HEK293 (cell line): ENCODE results near the gene DHRS7B.

Experiments
- CTCF ChIA-PET: fragments of 350-600 bp; formaldehyde crosslinking; extraction: SDS; loops from one replicate; lab custom pipeline; 2021; ENCODE audit warnings: antibody characterized with exemption; lab: Yijun Ruan, JAX
- POLR2A ChIA-PET: fragments of 300-600 bp; formaldehyde crosslinking; extraction: SDS; loops from one replicate; lab custom pipeline; 2020; ENCODE audit warnings: antibody characterized with exemption, inconsistent platforms; lab: Yijun Ruan, JAX
- H3K27ac ChIP-seq: fragments of 200-500 bp; sonication (Bioruptor generic); 2 replicates; pipeline ENCODE4 v1.5.1; 2014; ENCODE audit warnings: low read depth, low read length, control low read depth, inconsistent platforms; ENCODE audit errors: extremely low read depth
- H3K36me3 ChIP-seq, 2 experiments: fragments of 200-500 bp in 1 of 2; sonication (Bioruptor generic) in 1 of 2; 1 replicate in 1 of 2; 2 replicates in 1 of 2; pipeline ENCODE4 v1.5.1; 2014 to 2017; ENCODE audit warnings: inconsistent platforms in 2 of 2, low read length in 2 of 2; ENCODE audit not compliant: control insufficient read depth in 2 of 2, insufficient read depth in 1 of 2
- H3K4me1 ChIP-seq: fragments of 200-500 bp; sonication (Bioruptor generic); 2 replicates; pipeline ENCODE4 v1.5.1; 2014; ENCODE audit warnings: mild to moderate bottlenecking, low read length, inconsistent platforms; ENCODE audit not compliant: control insufficient read depth, insufficient read depth
- H3K4me3 ChIP-seq: 2 replicates; pipeline ENCODE4 v1.5.1; 2011; ENCODE audit warnings: low read depth, mild to moderate bottlenecking, control low read depth, low read length, moderate library complexity
- H3K9me3 ChIP-seq: fragments of 200-500 bp; sonication (Bioruptor generic); 2 replicates; pipeline ENCODE4 v1.5.1; 2014; ENCODE audit warnings: low read depth, low read length, inconsistent platforms; ENCODE audit not compliant: control insufficient read depth, insufficient read depth
- EGR2 ChIP-seq: fragments of 450-650 bp; formaldehyde crosslinking; IDR thresholded peaks from 2 replicates; pipeline ENCODE4 v1.5.1; 2016; ENCODE audit warnings: low read depth, missing biosample characterization, missing genetic modification characterization
- GFI1B ChIP-seq: fragments of 450-650 bp; formaldehyde crosslinking; IDR thresholded peaks from 2 replicates; pipeline ENCODE4 v1.5.1; 2016; ENCODE audit warnings: missing biosample characterization, missing genetic modification characterization
- GLI2 ChIP-seq: fragments of 450-650 bp; formaldehyde crosslinking; IDR thresholded peaks from 2 replicates; pipeline ENCODE4; 2017; ENCODE audit warnings: missing biosample characterization, missing genetic modification characterization, low read depth, borderline replicate concordance
- GLIS1 ChIP-seq: fragments of 450-650 bp; formaldehyde crosslinking; IDR thresholded peaks from 2 replicates; pipeline ENCODE4 v1.5.1; 2016; ENCODE audit warnings: missing biosample characterization, missing genetic modification characterization
- SP7 ChIP-seq: fragments of 450-650 bp; formaldehyde crosslinking; IDR thresholded peaks from 2 replicates; pipeline ENCODE4 v1.5.1; 2016; ENCODE audit warnings: missing biosample characterization, missing genetic modification characterization
- ZBTB17 ChIP-seq: fragments of 450-650 bp; formaldehyde crosslinking; IDR thresholded peaks from 2 replicates; pipeline ENCODE4 v1.5.1; 2016; ENCODE audit warnings: missing biosample characterization, missing genetic modification characterization
- ZNF155 ChIP-seq: fragments of 450-650 bp; formaldehyde crosslinking; IDR thresholded peaks from 2 replicates; pipeline ENCODE4 v1.5.1; 2016; ENCODE audit warnings: missing biosample characterization, missing genetic modification characterization
- ZNF248 ChIP-seq: fragments of 450-650 bp; formaldehyde crosslinking; IDR thresholded peaks from 2 replicates; pipeline ENCODE4 v1.5.1; 2017; ENCODE audit warnings: missing biosample characterization, missing genetic modification characterization
- ZNF585B ChIP-seq: fragments of 450-650 bp; formaldehyde crosslinking; IDR thresholded peaks from 2 replicates; pipeline ENCODE4 v1.5.1; 2016; ENCODE audit warnings: missing biosample characterization, missing genetic modification characterization
- ZXDB ChIP-seq: fragments of 450-650 bp; formaldehyde crosslinking; IDR thresholded peaks from 2 replicates; pipeline ENCODE4 v1.5.1; 2016; ENCODE audit warnings: missing biosample characterization, missing genetic modification characterization
- TF ChIP-seq, protein P1 (sequence below): fragments of 450-650 bp; formaldehyde crosslinking; optimal IDR thresholded peaks from 2 replicates; pipeline ENCODE3; 2016; ENCODE audit warnings: missing biosample characterization, mild to moderate bottlenecking, missing genetic modification characterization
- TF ChIP-seq, protein P2 (sequence below): fragments of 450-650 bp; formaldehyde crosslinking; IDR thresholded peaks from 2 replicates; pipeline ENCODE4 v1.5.1; 2016; ENCODE audit warnings: missing biosample characterization, missing genetic modification characterization
- TF ChIP-seq, protein P3 (sequence below): fragments of 450-650 bp; formaldehyde crosslinking; IDR thresholded peaks from 2 replicates; pipeline ENCODE4 v1.5.0; 2017; ENCODE audit warnings: missing biosample characterization, missing genetic modification characterization, borderline replicate concordance
- TF ChIP-seq, protein P4 (sequence below): fragments of 450-650 bp; formaldehyde crosslinking; IDR thresholded peaks from 2 replicates; pipeline ENCODE4 v1.5.1; 2016; ENCODE audit warnings: missing biosample characterization, missing genetic modification characterization
- TF ChIP-seq, protein P5 (sequence below): fragments of 450-650 bp; formaldehyde crosslinking; IDR thresholded peaks from 2 replicates; pipeline ENCODE4 v1.5.1; 2016; ENCODE audit warnings: missing biosample characterization, missing genetic modification characterization
- TF ChIP-seq, protein P6 (sequence below): fragments of 450-650 bp; formaldehyde crosslinking; IDR thresholded peaks from 2 replicates; pipeline ENCODE4 v1.5.1; 2017; ENCODE audit warnings: missing biosample characterization, missing genetic modification characterization

DHRS7B gene

DNA sequence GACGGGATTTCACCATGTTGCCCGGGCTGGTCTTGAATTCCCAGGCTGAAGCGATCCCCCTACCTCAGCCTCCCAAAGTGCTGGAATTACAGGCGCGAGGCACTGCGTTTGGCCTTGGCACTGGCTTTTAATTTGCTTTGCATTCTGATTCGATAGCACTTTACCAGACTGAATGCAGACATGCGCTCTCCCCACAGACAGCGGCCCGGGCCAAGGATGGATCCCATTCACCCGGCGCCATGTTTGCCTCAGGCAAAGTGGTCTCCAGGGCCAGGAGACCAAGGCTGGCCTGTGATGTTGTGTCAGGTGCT is 41.7 kb downstream of the DHRS7B start:
- TF ChIP-seq, protein P1, sequence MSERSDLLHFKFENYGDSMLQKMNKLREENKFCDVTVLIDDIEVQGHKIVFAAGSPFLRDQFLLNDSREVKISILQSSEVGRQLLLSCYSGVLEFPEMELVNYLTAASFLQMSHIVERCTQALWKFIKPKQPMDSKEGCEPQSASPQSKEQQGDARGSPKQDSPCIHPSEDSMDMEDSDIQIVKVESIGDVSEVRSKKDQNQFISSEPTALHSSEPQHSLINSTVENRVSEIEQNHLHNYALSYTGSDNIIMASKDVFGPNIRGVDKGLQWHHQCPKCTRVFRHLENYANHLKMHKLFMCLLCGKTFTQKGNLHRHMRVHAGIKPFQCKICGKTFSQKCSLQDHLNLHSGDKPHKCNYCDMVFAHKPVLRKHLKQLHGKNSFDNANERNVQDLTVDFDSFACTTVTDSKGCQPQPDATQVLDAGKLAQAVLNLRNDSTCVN (tag by site-specific recombination) = no peak
- TF ChIP-seq, protein P2, sequence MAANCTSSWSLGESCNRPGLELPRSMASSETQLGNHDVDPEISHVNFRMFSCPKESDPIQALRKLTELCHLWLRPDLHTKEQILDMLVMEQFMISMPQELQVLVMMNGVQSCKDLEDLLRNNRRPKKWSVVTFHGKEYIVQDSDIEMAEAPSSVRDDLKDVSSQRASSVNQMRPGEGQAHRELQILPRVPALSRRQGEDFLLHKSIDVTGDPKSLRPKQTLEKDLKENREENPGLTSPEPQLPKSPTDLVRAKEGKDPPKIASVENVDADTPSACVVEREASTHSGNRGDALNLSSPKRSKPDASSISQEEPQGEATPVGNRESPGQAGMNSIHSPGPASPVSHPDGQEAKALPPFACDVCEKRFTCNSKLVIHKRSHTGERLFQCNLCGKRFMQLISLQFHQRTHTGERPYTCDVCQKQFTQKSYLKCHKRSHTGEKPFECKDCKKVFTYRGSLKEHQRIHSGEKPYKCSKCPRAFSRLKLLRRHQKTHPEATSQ (tag by site-specific recombination) = no peak
- TF ChIP-seq ZNF585B (no peak), SP7 (no peak), ZNF248 (tag by site-specific recombination) (no peak), EGR2 (no peak), GFI1B (no peak), ZBTB17 (tag by site-specific recombination) (no peak), ZXDB (tag by site-specific recombination) (no peak), ZNF155 (tag by site-specific recombination) (no peak), GLIS1 (no peak), GLI2 (tag by site-specific recombination) (no peak)
- TF ChIP-seq, protein P3, sequence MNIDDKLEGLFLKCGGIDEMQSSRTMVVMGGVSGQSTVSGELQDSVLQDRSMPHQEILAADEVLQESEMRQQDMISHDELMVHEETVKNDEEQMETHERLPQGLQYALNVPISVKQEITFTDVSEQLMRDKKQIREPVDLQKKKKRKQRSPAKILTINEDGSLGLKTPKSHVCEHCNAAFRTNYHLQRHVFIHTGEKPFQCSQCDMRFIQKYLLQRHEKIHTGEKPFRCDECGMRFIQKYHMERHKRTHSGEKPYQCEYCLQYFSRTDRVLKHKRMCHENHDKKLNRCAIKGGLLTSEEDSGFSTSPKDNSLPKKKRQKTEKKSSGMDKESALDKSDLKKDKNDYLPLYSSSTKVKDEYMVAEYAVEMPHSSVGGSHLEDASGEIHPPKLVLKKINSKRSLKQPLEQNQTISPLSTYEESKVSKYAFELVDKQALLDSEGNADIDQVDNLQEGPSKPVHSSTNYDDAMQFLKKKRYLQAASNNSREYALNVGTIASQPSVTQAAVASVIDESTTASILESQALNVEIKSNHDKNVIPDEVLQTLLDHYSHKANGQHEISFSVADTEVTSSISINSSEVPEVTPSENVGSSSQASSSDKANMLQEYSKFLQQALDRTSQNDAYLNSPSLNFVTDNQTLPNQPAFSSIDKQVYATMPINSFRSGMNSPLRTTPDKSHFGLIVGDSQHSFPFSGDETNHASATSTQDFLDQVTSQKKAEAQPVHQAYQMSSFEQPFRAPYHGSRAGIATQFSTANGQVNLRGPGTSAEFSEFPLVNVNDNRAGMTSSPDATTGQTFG (tag by site-specific recombination) = no peak
- TF ChIP-seq, protein P4, sequence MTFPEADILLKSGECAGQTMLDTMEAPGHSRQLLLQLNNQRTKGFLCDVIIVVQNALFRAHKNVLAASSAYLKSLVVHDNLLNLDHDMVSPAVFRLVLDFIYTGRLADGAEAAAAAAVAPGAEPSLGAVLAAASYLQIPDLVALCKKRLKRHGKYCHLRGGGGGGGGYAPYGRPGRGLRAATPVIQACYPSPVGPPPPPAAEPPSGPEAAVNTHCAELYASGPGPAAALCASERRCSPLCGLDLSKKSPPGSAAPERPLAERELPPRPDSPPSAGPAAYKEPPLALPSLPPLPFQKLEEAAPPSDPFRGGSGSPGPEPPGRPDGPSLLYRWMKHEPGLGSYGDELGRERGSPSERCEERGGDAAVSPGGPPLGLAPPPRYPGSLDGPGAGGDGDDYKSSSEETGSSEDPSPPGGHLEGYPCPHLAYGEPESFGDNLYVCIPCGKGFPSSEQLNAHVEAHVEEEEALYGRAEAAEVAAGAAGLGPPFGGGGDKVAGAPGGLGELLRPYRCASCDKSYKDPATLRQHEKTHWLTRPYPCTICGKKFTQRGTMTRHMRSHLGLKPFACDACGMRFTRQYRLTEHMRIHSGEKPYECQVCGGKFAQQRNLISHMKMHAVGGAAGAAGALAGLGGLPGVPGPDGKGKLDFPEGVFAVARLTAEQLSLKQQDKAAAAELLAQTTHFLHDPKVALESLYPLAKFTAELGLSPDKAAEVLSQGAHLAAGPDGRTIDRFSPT (tag by site-specific recombination) = no peak
- TF ChIP-seq, protein P5, sequence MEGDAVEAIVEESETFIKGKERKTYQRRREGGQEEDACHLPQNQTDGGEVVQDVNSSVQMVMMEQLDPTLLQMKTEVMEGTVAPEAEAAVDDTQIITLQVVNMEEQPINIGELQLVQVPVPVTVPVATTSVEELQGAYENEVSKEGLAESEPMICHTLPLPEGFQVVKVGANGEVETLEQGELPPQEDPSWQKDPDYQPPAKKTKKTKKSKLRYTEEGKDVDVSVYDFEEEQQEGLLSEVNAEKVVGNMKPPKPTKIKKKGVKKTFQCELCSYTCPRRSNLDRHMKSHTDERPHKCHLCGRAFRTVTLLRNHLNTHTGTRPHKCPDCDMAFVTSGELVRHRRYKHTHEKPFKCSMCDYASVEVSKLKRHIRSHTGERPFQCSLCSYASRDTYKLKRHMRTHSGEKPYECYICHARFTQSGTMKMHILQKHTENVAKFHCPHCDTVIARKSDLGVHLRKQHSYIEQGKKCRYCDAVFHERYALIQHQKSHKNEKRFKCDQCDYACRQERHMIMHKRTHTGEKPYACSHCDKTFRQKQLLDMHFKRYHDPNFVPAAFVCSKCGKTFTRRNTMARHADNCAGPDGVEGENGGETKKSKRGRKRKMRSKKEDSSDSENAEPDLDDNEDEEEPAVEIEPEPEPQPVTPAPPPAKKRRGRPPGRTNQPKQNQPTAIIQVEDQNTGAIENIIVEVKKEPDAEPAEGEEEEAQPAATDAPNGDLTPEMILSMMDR = no peak
- TF ChIP-seq, protein P6, sequence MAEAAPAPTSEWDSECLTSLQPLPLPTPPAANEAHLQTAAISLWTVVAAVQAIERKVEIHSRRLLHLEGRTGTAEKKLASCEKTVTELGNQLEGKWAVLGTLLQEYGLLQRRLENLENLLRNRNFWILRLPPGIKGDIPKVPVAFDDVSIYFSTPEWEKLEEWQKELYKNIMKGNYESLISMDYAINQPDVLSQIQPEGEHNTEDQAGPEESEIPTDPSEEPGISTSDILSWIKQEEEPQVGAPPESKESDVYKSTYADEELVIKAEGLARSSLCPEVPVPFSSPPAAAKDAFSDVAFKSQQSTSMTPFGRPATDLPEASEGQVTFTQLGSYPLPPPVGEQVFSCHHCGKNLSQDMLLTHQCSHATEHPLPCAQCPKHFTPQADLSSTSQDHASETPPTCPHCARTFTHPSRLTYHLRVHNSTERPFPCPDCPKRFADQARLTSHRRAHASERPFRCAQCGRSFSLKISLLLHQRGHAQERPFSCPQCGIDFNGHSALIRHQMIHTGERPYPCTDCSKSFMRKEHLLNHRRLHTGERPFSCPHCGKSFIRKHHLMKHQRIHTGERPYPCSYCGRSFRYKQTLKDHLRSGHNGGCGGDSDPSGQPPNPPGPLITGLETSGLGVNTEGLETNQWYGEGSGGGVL (tag by site-specific recombination) = no peak
- ChIA-PET POLR2A (no interaction called here), CTCF (no interaction called here)
- Histone ChIP-seq H3K4me3 (no peak overlapping the region), H3K27ac (no peak overlapping the region), H3K36me3 (peaks cover 3 to 18% of the 10 kb centered on the region in 2 experiments; a peak in 2 of 3 replicates), H3K9me3 (no peaks in the 10 kb centered on the region), H3K4me1 (no peaks in the 10 kb centered on the region)
